Endodermal cell (in vitro differentiated cells): ENCODE measurements around the gene NDOR1. TPM values are rescaled to one million over a fixed set of nuclear protein-coding genes. Genes with fewer than 3 reads are reported as not detected.
"Not testable (repeated sequence)": the region's sequence is repeated elsewhere in the genome, so short reads cannot be mapped to it uniquely, and the experiment has no call there.

ENCODE experiments used
- DNase-seq: peaks from one replicate; pipeline ENCODE4 v3.0.0-alpha.2; 2017
- H3K27ac ChIP-seq: 2 replicates; pipeline ENCODE4 v1.5.1; 2013; ENCODE audit warnings: mild to moderate bottlenecking, low read depth, low read length, moderate library complexity
- H3K27me3 ChIP-seq: 2 replicates; pipeline ENCODE4 v1.6.1; 2013; ENCODE audit warnings: mild to moderate bottlenecking, low read length, moderate library complexity; ENCODE audit not compliant: insufficient read depth, control insufficient read depth, poor library complexity, severe bottlenecking
- H3K36me3 ChIP-seq: 2 replicates; pipeline ENCODE4 v1.7.0; 2013; ENCODE audit warnings: mild to moderate bottlenecking, low read length, moderate library complexity; ENCODE audit not compliant: control insufficient read depth, insufficient read depth
- H3K4me1 ChIP-seq: one replicate; pipeline ENCODE4 v1.7.0; 2013; ENCODE audit warnings: low read length; ENCODE audit not compliant: control insufficient read depth, insufficient read depth
- H3K4me3 ChIP-seq: 2 replicates; pipeline ENCODE4 v1.5.1; 2013; ENCODE audit warnings: mild to moderate bottlenecking, low read length, moderate library complexity
- H3K9ac ChIP-seq: 2 replicates; pipeline ENCODE4 v1.6.1; 2013; ENCODE audit warnings: mild to moderate bottlenecking, low read length, moderate library complexity; ENCODE audit not compliant: poor library complexity, severe bottlenecking; ENCODE audit errors: extremely low read depth
- H3K9me3 ChIP-seq: 2 replicates; pipeline ENCODE4 v1.6.1; 2013; ENCODE audit warnings: mild to moderate bottlenecking, low read length, moderate library complexity; ENCODE audit not compliant: control insufficient read depth
- H3K27ac Mint-ChIP-seq: 2 replicates; pipeline ENCODE4 v1.8.0; 2020; ENCODE audit warnings: mixed read lengths
- H3K27me3 Mint-ChIP-seq: 2 replicates; pipeline ENCODE4 v1.8.0; 2021; ENCODE audit warnings: mild to moderate bottlenecking, mixed read lengths; ENCODE audit not compliant: insufficient read depth
- H3K36me3 Mint-ChIP-seq: 2 replicates; pipeline ENCODE4 v1.8.0; 2020; ENCODE audit warnings: low read depth, mixed read lengths
- H3K4me1 Mint-ChIP-seq: 2 replicates; pipeline ENCODE4 v1.8.0; 2020; ENCODE audit warnings: mixed read lengths
- H3K4me3 Mint-ChIP-seq: 2 replicates; pipeline ENCODE4 v1.8.0; 2020; ENCODE audit warnings: mild to moderate bottlenecking, moderate library complexity, mixed read lengths
- H3K9me3 Mint-ChIP-seq: 2 replicates; pipeline ENCODE4 v1.8.0; 2020; ENCODE audit warnings: mild to moderate bottlenecking, mixed read lengths
- WGBS, 2 experiments: methylation state at CpG; one replicate each; pipeline versions ENCODE4 v1.1.5 to v1.1.7; 2013; ENCODE audit warnings: missing lambda C conversion rate in 2 of 2, mixed read lengths in 1 of 2; ENCODE audit not compliant: insufficient coverage in 1 of 2, insufficient read length in 1 of 2; 5-methylcytosine and 5-hydroxymethylcytosine counted together
- total RNA-seq, 2 donors: library from RNA; stranded (reverse); fragmentation: NEBNext Ultra II Directional in 1 of 2; extraction: Animal tissue kit (Norgen Biotek cat#: 25700) in 1 of 2; gene quantifications; 2 replicates in 1 of 2; 3 replicates in 1 of 2; pipeline ENCODE4 v1.2.1, GENCODE V29; 2021
- TF ChIP-seq, protein P1 (sequence below): fragments of 200-600 bp; sonication (generic); conservative IDR thresholded peaks from 2 replicates; pipeline ENCODE4 v1.5.0; 2021; ENCODE audit warnings: antibody characterized with exemption, mild to moderate bottlenecking

NDOR1 gene
- total RNA-seq, 2 donors from 2014 or later: 39.2 to 41.4 TPM

DNA sequence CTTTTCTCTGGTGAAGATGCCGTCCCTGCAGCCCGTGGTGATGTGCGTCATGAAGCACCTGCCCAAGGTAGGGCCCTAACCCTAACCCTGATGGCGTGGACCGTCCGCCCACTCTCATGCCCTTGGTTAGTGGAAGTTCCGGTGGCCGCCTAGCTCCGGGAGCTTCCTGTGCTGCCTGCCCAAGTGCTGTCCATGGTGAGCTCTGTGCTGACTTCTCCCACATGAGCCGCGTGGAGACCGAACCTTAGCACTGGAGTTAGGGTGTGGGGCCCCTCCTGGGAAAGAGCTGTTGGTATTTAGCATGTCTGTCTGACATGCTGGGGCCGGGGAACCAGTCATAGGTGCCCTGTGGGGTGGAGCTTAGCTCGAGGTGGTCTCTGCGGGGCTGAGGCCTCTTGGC, 50.9 kb downstream of the NDOR1 start:
- H3K9ac ChIP-seq: no peak overlapping the region
- 87 to 93% methylated on average over 9 to 15 of the region's 15 CpGs for WGBS, 2 experiments
- peaks cover 25% of the 10 kb centered on the region for H3K36me3 ChIP-seq
- H3K27ac ChIP-seq: no peak overlapping the region
- Mint-ChIP-seq H3K4me1 (peaks cover 8% of the 10 kb centered on the region), H3K27me3 (no peaks in the 10 kb centered on the region), H3K9me3 (no peaks in the 10 kb centered on the region), H3K4me3 (peak overlapping the region; percentile 72), H3K36me3 (peaks cover 22% of the 10 kb centered on the region), H3K27ac (no peak overlapping the region)
- H3K9me3 ChIP-seq: no peaks in the 10 kb centered on the region
- TF ChIP-seq, protein P1, sequence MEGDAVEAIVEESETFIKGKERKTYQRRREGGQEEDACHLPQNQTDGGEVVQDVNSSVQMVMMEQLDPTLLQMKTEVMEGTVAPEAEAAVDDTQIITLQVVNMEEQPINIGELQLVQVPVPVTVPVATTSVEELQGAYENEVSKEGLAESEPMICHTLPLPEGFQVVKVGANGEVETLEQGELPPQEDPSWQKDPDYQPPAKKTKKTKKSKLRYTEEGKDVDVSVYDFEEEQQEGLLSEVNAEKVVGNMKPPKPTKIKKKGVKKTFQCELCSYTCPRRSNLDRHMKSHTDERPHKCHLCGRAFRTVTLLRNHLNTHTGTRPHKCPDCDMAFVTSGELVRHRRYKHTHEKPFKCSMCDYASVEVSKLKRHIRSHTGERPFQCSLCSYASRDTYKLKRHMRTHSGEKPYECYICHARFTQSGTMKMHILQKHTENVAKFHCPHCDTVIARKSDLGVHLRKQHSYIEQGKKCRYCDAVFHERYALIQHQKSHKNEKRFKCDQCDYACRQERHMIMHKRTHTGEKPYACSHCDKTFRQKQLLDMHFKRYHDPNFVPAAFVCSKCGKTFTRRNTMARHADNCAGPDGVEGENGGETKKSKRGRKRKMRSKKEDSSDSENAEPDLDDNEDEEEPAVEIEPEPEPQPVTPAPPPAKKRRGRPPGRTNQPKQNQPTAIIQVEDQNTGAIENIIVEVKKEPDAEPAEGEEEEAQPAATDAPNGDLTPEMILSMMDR: no peak
- H3K27me3 ChIP-seq: no peaks in the 10 kb centered on the region
- DNase-seq: no peak
- peaks cover 16% of the 10 kb centered on the region for H3K4me1 ChIP-seq
- peak overlapping the region; percentile 94 for H3K4me3 ChIP-seq

DNA sequence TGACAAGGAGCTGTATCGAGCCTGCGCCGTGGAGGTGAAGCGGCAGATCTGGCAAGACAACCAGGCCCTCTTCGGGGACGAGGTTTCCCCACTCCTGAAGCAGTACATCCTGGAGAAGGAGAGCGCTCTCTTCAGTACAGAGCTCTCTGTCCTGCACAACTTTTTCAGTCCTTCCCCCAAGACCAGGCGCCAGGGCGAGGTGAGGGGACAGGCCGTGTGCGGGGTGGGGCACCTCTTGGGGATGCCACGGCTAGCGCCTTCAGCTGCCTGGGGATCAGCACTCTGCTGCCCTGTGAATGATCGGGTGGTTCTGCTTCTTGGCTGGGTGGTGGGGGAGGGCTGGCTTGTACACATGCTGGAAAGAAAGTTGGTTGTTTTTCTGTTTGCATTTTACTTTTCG, 51.4 kb downstream of the NDOR1 start:
- TF ChIP-seq, protein P1: no peak
- H3K27me3 ChIP-seq: no peaks in the 10 kb centered on the region
- H3K4me3 Mint-ChIP-seq: peak overlapping the region; percentile 72
- whole genome bisulfite sequencing, 2 experiments: 95 to 100% methylated on average over 6 to 15 of the region's 15 CpGs
- H3K36me3 ChIP-seq: peaks cover 25% of the 10 kb centered on the region
- no peaks in the 10 kb centered on the region for H3K27me3 Mint-ChIP-seq
- H3K4me1 ChIP-seq: peaks cover 16% of the 10 kb centered on the region
- no peak overlapping the region for H3K9ac ChIP-seq
- no peak overlapping the region for H3K27ac Mint-ChIP-seq
- no peak overlapping the region for H3K27ac ChIP-seq
- H3K9me3 Mint-ChIP-seq: no peaks in the 10 kb centered on the region
- peak overlapping the region; percentile 94 for H3K4me3 ChIP-seq
- H3K36me3 Mint-ChIP-seq: peaks cover 27% of the 10 kb centered on the region
- H3K4me1 Mint-ChIP-seq: peaks cover 5% of the 10 kb centered on the region
- no peaks in the 10 kb centered on the region for H3K9me3 ChIP-seq
- no peak for DNase-seq

DNA sequence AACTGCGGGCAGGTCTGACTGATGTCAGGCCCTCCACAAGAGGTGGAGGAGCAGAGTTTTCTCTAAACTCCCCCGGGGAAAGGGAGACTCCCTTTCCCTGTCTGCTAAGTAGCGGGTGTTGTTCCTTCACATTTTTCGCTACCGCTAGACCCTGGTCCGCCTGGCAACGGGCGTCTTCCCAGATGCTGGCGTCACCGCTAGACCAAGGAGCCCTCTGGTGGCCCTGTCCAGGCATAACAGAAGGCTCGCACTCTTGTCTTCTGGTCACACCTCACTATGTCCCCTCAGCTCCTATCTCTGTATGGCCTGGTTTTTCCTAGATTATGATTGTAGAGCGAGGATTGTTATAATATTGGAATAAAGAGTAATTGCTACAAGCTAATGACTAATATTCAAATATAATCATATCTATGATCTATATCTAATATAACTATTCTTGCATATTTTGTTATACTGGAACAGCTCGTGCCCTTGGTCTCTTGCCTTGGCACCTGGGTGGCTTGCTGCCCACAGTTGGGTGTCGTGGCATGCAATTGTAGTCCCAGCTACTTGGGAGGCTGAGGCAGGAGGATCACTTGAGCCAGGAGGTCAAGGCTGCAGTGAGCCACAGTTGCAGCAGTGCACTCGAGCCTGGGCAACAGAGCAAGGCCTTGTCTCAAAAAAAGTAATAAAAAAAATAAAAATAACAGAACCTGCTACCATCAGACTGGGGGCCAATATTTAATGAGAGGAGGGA, 56.8 kb downstream of the NDOR1 start:
- H3K9ac ChIP-seq, H3K9me3 ChIP-seq, H3K27ac ChIP-seq, H3K27me3 Mint-ChIP-seq, H3K4me1 Mint-ChIP-seq, H3K27me3 ChIP-seq, H3K4me3 Mint-ChIP-seq, H3K9me3 Mint-ChIP-seq, H3K27ac Mint-ChIP-seq, H3K4me3 ChIP-seq, H3K4me1 ChIP-seq: not testable (repeated sequence)
- peaks cover 41% of the 10 kb centered on the region for H3K36me3 ChIP-seq
- DNase-seq: peak; percentile 76
- 54 to 83% methylated on average over 3 to 12 of the region's 15 CpGs for WGBS, 2 experiments
- peaks cover 29% of the 10 kb centered on the region for H3K36me3 Mint-ChIP-seq
- TF ChIP-seq, protein P1: peak; percentile 67
